VCaP (cell line): ENCODE data around the gene LIMK2.

Experiments
- H3K27ac ChIP-seq: fragments of 450-650 bp; 2 replicates; pipeline ENCODE4 v1.5.1; 2017
- TF ChIP-seq, protein P1 (sequence below): fragments of 450-650 bp; conservative IDR thresholded peaks from 2 replicates; pipeline ENCODE4 v1.5.1; 2017; ENCODE audit warnings: mild to moderate bottlenecking, moderate library complexity

Gene LIMK2

DNA sequence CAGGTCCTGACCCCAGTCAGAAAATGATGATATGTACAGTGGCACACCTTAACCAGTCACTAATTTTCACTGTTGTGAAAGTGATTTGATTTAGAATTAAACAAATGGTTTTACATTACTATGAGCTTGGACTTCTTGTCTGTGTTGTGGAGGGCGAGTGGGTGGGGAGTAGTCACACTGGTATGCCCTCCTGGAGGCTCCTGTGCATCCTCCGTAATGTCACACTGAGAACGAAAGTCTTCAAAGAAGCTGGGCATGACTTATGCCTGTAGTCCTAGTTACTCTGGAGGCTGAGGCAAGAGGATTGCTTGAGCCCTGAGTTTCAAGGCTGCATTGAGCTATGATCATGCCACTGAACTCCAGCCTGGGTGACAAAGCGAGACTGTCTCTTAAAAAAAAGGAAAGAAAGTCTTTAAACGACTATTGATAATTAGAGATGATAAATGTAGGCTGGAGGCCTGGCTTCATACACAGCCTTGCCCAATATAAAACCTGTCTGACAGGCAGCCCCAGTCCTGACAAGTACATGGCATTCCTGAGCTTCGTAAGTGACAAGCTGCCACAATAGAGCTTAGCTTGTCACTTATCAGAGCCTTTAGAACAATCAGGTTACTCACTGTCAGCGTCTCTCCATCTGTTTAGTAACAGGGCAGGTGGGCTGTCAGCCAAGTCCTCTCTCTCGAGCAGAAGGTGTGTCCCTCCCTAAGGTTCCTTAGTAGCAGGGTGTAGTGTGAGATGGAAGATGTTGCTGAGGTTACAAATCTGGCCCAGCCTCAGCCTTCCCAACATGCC, 5.0 kb upstream of the LIMK2 start:
- H3K27ac ChIP-seq = peak overlapping the region; percentile 85
- TF ChIP-seq, protein P1, sequence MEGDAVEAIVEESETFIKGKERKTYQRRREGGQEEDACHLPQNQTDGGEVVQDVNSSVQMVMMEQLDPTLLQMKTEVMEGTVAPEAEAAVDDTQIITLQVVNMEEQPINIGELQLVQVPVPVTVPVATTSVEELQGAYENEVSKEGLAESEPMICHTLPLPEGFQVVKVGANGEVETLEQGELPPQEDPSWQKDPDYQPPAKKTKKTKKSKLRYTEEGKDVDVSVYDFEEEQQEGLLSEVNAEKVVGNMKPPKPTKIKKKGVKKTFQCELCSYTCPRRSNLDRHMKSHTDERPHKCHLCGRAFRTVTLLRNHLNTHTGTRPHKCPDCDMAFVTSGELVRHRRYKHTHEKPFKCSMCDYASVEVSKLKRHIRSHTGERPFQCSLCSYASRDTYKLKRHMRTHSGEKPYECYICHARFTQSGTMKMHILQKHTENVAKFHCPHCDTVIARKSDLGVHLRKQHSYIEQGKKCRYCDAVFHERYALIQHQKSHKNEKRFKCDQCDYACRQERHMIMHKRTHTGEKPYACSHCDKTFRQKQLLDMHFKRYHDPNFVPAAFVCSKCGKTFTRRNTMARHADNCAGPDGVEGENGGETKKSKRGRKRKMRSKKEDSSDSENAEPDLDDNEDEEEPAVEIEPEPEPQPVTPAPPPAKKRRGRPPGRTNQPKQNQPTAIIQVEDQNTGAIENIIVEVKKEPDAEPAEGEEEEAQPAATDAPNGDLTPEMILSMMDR = no peak

DNA sequence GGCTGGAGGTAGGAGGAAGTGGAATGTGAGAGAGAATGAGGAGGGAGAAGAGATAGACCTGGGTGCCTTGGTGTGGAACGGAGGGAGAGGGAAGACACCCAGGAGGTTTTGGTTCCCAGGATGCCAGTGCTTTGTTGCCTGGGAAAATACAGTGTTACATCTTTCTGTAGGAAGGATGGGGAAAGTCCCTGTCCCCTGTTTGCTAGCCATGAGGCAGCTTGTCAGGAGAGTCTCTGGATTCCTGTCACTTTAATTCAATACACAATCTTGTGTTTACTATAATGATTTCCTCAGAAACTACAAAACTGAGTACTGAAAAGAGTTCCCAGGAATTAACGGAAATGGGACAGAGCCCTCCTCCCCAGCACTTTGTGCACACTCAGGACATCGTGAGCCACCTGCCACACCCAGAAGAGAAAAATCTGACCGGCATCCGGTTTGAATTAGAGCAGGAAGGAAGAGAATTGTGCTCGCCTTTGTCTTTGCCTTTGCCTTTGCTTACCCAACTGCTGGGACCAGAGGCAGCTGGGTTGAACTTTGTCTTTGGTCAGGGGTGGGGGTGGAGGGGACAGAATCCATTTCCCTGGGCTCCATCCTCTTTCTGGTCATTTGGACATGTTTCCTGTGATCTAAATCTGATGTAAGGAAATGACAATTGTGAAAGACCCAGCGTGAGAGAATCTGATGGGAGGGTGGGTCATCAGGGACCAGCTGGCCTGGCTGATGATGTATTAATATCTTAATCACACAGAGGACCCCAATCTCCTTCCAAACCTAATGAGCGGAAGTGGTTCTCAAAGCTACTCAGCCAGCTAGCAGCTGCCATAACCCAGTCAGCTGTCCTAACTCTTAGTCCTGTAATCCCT, 1.3 kb upstream of the LIMK2 start:
- H3K27ac ChIP-seq = no peak overlapping the region
- TF ChIP-seq, protein P1 = no peak

DNA sequence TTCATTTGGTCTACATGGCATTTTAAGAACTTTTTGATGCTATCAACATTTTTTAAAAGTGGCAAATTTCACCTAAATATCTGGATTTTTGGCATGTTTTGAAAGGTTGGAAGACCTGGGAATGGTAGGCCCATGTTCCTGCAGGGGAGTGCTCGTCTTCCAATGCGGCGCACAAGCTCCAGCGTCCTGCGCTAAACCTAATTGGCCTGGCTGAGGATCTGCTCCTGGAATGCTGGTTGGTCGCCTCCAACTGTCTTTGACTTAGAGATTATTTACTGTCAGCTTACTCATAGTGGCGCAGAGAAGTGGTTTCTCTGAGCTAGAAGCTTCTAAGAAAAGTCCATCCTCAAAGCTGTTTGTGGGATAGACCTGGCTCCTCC, 626 bp upstream of the LIMK2 start:
- TF ChIP-seq, protein P1 = no peak
- H3K27ac ChIP-seq = peak overlapping the region; percentile 73; the same call in 1 of the 2 replicates

DNA sequence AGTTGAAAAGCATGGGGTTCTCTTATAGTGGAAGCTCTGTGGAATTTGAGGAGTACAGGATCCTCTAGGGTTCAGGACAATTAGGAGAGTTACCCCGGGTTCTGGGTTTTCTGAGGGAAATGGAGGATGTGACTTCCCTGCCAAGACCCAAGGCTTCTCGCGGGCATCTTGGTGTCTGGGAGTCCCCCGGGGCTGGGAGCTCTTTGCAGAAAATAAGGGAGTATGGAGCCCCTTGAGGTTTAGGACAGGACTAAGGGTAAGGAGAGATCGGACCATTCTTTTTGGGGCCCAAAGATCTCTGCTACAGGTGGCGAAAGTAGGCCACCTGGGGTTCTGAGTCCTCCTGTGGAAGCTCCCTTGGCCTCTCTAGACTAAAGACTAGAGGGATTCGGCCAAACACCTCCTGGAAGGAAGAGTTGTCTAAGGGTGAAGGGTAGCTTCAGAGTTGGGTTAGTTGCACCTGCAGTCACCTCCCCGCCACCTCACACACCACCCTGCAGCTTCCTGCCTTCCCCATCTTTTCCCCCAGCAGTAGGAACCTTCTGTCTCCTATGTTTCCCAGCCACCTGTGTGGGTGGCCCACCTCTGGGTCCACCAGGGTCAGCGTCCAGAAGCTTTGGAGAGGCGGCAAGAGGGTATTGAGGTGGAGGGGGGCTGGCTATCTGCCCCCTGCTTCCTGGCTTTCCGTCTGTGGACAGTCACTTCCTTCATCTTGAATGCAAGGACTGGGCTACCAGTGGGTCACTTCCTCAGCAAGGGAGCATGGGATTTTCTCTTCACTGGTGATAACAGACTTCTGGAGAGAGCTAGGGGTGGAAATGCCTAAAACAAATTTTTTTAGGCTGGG, 908 bp downstream of the LIMK2 start:
- peak overlapping the region; percentile 73; the same call in 1 of the 2 replicates for H3K27ac ChIP-seq
- TF ChIP-seq, protein P1 = no peak

DNA sequence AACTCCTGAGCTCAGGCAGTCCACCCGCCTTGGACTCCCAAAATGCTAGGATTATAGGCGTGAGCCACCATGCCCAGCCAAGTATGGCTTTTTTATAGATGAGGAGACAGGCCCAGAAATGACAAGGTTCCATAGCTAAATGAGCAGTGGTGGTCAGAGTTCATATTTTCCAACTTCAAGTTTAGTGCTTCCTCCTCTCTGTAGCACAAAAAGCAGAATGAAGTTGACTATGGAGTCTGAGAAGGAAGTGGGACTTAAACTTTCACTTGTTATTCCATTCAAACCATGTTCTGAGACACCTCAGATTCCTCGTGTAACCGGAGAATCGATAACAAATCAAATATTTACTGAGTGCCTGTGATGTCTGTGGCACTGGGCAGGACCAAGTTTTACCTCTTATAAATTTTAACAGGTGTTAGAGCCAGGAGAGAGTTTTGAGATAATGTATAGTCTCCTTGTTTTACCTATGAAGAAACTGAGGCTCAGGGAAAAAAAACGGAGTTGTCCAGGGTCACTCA, 3.0 kb downstream of the LIMK2 start:
- peak overlapping the region; percentile 5; the same call in 1 of the 2 replicates for H3K27ac ChIP-seq
- TF ChIP-seq, protein P1 = no peak

DNA sequence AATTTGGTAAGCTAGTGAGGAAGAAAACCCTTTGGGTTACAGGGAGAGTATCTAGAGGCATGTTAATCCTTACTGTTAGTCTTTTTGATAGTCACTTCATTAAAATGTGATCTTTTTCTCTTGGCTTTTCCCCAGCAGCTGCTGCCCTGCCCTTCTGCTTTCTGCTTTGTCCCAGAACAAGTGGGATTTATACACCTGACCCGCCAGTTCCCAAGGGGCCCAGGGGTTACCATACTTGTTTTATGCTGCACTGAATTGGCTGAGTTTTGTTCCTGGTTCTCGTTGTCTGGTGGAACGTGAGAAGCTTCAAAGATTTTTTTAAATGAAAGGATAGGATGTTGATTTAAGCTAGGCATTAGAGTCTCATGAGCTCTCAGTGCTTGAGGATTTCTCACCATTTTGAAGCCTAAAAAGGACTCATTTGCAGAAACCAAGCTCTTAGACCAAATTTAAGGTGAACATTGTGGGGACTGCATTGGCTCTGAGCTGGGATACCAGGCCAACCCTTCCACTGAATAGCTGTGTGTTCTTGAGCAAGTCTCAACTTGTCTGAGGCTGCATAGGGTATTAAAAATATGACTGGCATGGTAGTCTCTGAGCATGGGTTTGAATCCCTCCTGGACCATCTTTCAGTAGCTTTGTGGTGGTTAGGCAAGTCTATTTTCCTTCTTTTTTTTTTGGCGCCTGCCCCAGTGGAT, 6.6 kb downstream of the LIMK2 start:
- no peak overlapping the region for H3K27ac ChIP-seq
- TF ChIP-seq, protein P1 = no peak
